GM23338 (cell line): ENCODE measurements around the gene CYFIP2. TPM values are rescaled to one million over a fixed set of nuclear protein-coding genes. Genes with fewer than 3 reads are reported as not detected.

Experiments
- ATAC-seq: fragments of 200-7000 bp; cut with Tn5 transposase; 3 replicates; pipeline ENCODE4 v1.9.1; 2020
- DNase-seq: peaks from one replicate; pipeline ENCODE4 v3.0.0-alpha.2; 2015; ENCODE audit warnings: low spot score
- H2AFZ ChIP-seq: fragments of 200-600 bp; sonication (generic); 2 replicates; pipeline ENCODE4 v1.8.0; 2016; ENCODE audit warnings: antibody characterized with exemption, mild to moderate bottlenecking, moderate library complexity
- H3F3A ChIP-seq: fragments of 200-600 bp; sonication (generic); replicated peaks from 2 replicates; pipeline ENCODE4 v1.8.0; 2017; ENCODE audit warnings: antibody characterized with exemption, mixed run types, low read depth
- H3K27ac ChIP-seq: fragments of 200-600 bp; sonication (generic); 2 replicates; pipeline ENCODE4 v1.6.1; 2016; ENCODE audit warnings: low read depth
- H3K27me3 ChIP-seq: fragments of 200-600 bp; sonication (generic); 2 replicates; pipeline ENCODE4 v1.8.0; 2016; ENCODE audit warnings: mild to moderate bottlenecking, mixed run types, moderate library complexity; ENCODE audit not compliant: insufficient read depth
- H3K36me3 ChIP-seq: fragments of 200-600 bp; sonication (generic); 2 replicates; pipeline ENCODE4 v1.8.0; 2016; ENCODE audit warnings: mild to moderate bottlenecking; ENCODE audit not compliant: insufficient read depth
- H3K4me1 ChIP-seq: fragments of 200-600 bp; sonication (generic); 2 replicates; pipeline ENCODE4 v1.8.0; 2016; ENCODE audit warnings: mild to moderate bottlenecking, moderate library complexity; ENCODE audit not compliant: insufficient read depth
- H3K4me2 ChIP-seq: fragments of 200-600 bp; sonication (generic); 2 replicates; pipeline ENCODE4 v1.7.1; 2017; ENCODE audit warnings: mixed run types
- H3K4me3 ChIP-seq: fragments of 200-600 bp; sonication (generic); 2 replicates; pipeline ENCODE4 v1.6.1; 2016; ENCODE audit warnings: mixed run types
- H3K79me2 ChIP-seq: fragments of 200-600 bp; sonication (generic); replicated peaks from 2 replicates; pipeline ENCODE4 v1.8.0; 2017; ENCODE audit warnings: mild to moderate bottlenecking; ENCODE audit not compliant: insufficient read depth
- H3K9me2 ChIP-seq: fragments of 200-600 bp; sonication (generic); 2 replicates; pipeline ENCODE4 v1.8.0; 2017; ENCODE audit not compliant: insufficient read depth
- H4K20me1 ChIP-seq: fragments of 200-600 bp; sonication (generic); replicated peaks from 2 replicates; pipeline ENCODE4 v1.8.0; 2017; ENCODE audit warnings: mild to moderate bottlenecking; ENCODE audit not compliant: insufficient read depth
- H3K27ac Mint-ChIP-seq: 2 replicates; pipeline ENCODE4 v1.8.0; 2020; ENCODE audit warnings: inconsistent platforms, mild to moderate bottlenecking, moderate library complexity, mixed read lengths
- H3K27me3 Mint-ChIP-seq: 3 replicates; pipeline ENCODE4 v1.8.0; 2022; ENCODE audit warnings: low read depth, mild to moderate bottlenecking, moderate library complexity, mixed read lengths, inconsistent platforms; ENCODE audit not compliant: insufficient read depth, poor library complexity
- H3K36me3 Mint-ChIP-seq: 3 replicates; pipeline ENCODE4 v1.8.0; 2021; ENCODE audit warnings: low read depth, mild to moderate bottlenecking, inconsistent platforms, moderate library complexity, mixed read lengths
- H3K4me1 Mint-ChIP-seq: 3 replicates; pipeline ENCODE4 v1.8.0; 2020; ENCODE audit warnings: mild to moderate bottlenecking, inconsistent platforms, mixed read lengths
- H3K4me3 Mint-ChIP-seq: 3 replicates; pipeline ENCODE4 v1.8.0; 2021; ENCODE audit warnings: moderate library complexity, mild to moderate bottlenecking, inconsistent platforms, mixed read lengths
- H3K9me3 Mint-ChIP-seq: 3 replicates; pipeline ENCODE4 v1.8.0; 2020; ENCODE audit warnings: moderate library complexity, mild to moderate bottlenecking, inconsistent platforms, mixed read lengths
- CREB1 ChIP-seq: fragments of 250-450 bp; sonication (Bioruptor Pico); IDR thresholded peaks from 2 replicates; pipeline ENCODE4 v1.5.0; 2020; ENCODE audit warnings: low read depth, mild to moderate bottlenecking, moderate library complexity
- CTCF ChIP-seq, 2 experiments: fragments of 200-600 bp in 1 of 2; sonication (generic) in 1 of 2; conservative IDR thresholded peaks; 2 replicates each; pipeline versions ENCODE4 v1.5.1 to v1.6.1; 2016 to 2017; ENCODE audit warnings: antibody characterized with exemption in 2 of 2, low read depth in 2 of 2, mild to moderate bottlenecking in 2 of 2, moderate library complexity in 1 of 2
- ETS1 ChIP-seq: IDR thresholded peaks from 2 replicates; pipeline ENCODE4 v1.6.1; 2016; ENCODE audit warnings: antibody characterized with exemption
- EZH2 ChIP-seq: fragments of 200-600 bp; sonication (generic); IDR thresholded peaks from one replicate; pipeline ENCODE4 v1.8.0; 2017; ENCODE audit warnings: antibody characterized with exemption, mild to moderate bottlenecking, low read depth; ENCODE audit not compliant: unreplicated experiment
- EZH2phosphoT487 ChIP-seq: fragments of 200-600 bp; sonication (generic); IDR thresholded peaks from one replicate; pipeline ENCODE4 v1.8.1; 2018; ENCODE audit warnings: antibody characterized with exemption; ENCODE audit not compliant: unreplicated experiment
- JUNB ChIP-seq: IDR thresholded peaks from one replicate; pipeline ENCODE4 v1.6.1; 2016; ENCODE audit warnings: antibody characterized with exemption; ENCODE audit not compliant: unreplicated experiment
- NANOG ChIP-seq: IDR thresholded peaks from 2 replicates; pipeline ENCODE4 v1.6.1; 2016; ENCODE audit warnings: antibody characterized with exemption, borderline replicate concordance
- POLR2AphosphoS5 ChIP-seq: IDR thresholded peaks from 2 replicates; pipeline ENCODE4 v1.6.1; 2016; ENCODE audit warnings: antibody characterized with exemption, low read depth
- REST ChIP-seq: IDR thresholded peaks from one replicate; pipeline ENCODE4 v1.6.1; 2018; ENCODE audit warnings: antibody characterized with exemption; ENCODE audit not compliant: unreplicated experiment
- STAT1 ChIP-seq: IDR thresholded peaks from one replicate; pipeline ENCODE4 v1.6.1; 2016; ENCODE audit warnings: antibody characterized with exemption; ENCODE audit not compliant: unreplicated experiment
- ZNF114 ChIP-seq: fragments of 250-450 bp; sonication (Bioruptor Pico); IDR thresholded peaks from 2 replicates; pipeline ENCODE4 v1.5.0; 2020; ENCODE audit warnings: mild to moderate bottlenecking, moderate library complexity
- ZNF331 ChIP-seq: fragments of 250-450 bp; sonication (Bioruptor Pico); IDR thresholded peaks from 2 replicates; pipeline ENCODE4 v1.5.0; 2020; ENCODE audit warnings: low read depth, mild to moderate bottlenecking, moderate library complexity
- ZNF462 ChIP-seq: fragments of 250-450 bp; sonication (Bioruptor Pico); IDR thresholded peaks from 2 replicates; pipeline ENCODE4 v1.5.0; 2020; ENCODE audit warnings: mild to moderate bottlenecking, moderate library complexity
- polyA plus RNA-seq: library from polyadenylated mRNA; unstranded; fragments of >200 nt; fragmentation: Nextera tagmentation; extraction: Ambion mirVana; gene quantifications from 2 replicates; pipeline ENCODE4 v1.2.1, GENCODE V29; 2016
- total RNA-seq: library from RNA; depleted of rRNA; stranded (reverse); fragments of >200 nt; shearing (Covaris generic); gene quantifications from 2 replicates; pipeline ENCODE4 v1.2.3, GENCODE V29; 2014

Gene CYFIP2
- total and polyA plus RNA-seq, 2 experiments from 2014 or later: 54.1 to 98.4 TPM

- DNase-seq (no peak), ATAC-seq (no peak)
- H2AFZ ChIP-seq: no peak overlapping the region
- H3K27ac Mint-ChIP-seq: no peak overlapping the region
- no peaks in the 10 kb centered on the region; the same call in 2 of the 3 replicates for H3K4me1 Mint-ChIP-seq
- H3K4me1 ChIP-seq: no peaks in the 10 kb centered on the region
- H3K27me3 Mint-ChIP-seq: peaks cover 2% of the 10 kb centered on the region
- no peak overlapping the region for H3K27ac ChIP-seq
- peaks cover 16% of the 10 kb centered on the region for H3K79me2 ChIP-seq
- peaks cover 14% of the 10 kb centered on the region; the same call in 1 of the 2 replicates for H4K20me1 ChIP-seq
- no peaks in the 10 kb centered on the region for H3K27me3 ChIP-seq
- peaks cover 21% of the 10 kb centered on the region for H3K36me3 Mint-ChIP-seq
- no peak overlapping the region for H3K4me3 ChIP-seq
- H3K4me2 ChIP-seq: no peak overlapping the region
- no peaks in the 10 kb centered on the region for H3K9me3 Mint-ChIP-seq
- no peak overlapping the region for H3K4me3 Mint-ChIP-seq
- 0 out of 2 replicates have a peak, but pooled peaks cover 3% of the 10 kb centered on the region for H3K36me3 ChIP-seq
- no peak for TF ChIP-seq CREB1 (CRISPR knock-in tag)
- TF ChIP-seq EZH2: no peak
- TF ChIP-seq JUNB: no peak
- no peak for TF ChIP-seq EZH2phosphoT487
- TF ChIP-seq NANOG: no peak
- no peak for TF ChIP-seq ZNF462
- no peak for TF ChIP-seq STAT1
- no peak for TF ChIP-seq ZNF114 (CRISPR knock-in tag)
- TF ChIP-seq ETS1: no peak
- TF ChIP-seq POLR2AphosphoS5: no peak
- TF ChIP-seq CTCF (conservative IDR thresholded peaks at IDR 0.05; ENCODE audit: low read depth in 2 of 2): no peak
- no peak for TF ChIP-seq ZNF331 (CRISPR knock-in tag)
- no peak for TF ChIP-seq REST
- no peaks in the 10 kb centered on the region for H3F3A ChIP-seq
- H3K9me2 ChIP-seq: no peaks in the 10 kb centered on the region
Measured at GRCh38 chr5:157288405-157289163, 22.7 kb downstream of the CYFIP2 start.
